Measurements from ENCODE around the gene WDR18.

Gene WDR18

DNA sequence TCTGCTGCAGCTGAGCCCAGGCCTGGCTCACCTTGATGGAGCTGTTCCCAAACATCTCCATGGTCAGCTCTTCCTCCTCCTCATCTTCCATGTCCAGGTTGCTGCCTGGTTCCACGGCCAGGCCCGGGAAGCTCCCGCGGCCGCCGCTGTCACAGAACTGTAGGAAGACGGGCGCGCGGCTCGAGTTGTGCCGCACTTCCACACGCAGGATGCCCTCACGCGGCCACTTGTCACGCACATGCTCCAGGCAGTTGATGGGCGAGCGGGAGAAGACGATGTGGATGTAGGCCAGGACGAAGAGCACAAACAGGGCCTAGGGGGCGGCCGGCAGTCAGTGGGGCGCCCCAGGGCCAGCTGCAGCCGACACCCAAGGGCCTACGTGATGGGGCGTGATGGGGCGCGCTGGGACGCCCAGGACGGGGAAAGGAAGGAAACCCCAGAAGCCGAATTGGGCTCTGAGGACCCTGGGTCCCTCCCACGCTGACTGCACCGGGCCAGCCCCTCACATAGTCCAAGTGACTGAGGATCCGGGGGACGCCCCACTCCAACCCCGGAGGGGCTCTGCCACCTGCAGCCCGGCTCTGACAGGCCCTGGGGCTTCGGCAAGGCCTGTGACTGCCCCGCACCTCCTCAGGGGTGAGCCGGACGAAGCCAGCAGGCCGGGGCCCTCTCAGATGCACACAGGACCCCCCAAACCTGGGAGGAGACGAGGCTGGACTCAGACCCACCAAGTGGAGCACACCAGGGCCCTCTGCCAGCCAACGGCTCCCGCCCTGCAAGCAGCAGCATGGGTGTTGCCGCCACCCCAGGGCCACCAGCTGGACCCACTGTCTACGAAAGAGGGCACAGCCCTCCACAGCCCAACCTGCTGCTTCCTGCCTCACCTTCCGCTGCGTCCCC is 30.3 kb downstream of the WDR18 start:
- DNase-seq: no peak
- no peak overlapping the region for H3K4me3 ChIP-seq (ENCODE audit: low read depth, low read length)
- TF ChIP-seq, protein P1, sequence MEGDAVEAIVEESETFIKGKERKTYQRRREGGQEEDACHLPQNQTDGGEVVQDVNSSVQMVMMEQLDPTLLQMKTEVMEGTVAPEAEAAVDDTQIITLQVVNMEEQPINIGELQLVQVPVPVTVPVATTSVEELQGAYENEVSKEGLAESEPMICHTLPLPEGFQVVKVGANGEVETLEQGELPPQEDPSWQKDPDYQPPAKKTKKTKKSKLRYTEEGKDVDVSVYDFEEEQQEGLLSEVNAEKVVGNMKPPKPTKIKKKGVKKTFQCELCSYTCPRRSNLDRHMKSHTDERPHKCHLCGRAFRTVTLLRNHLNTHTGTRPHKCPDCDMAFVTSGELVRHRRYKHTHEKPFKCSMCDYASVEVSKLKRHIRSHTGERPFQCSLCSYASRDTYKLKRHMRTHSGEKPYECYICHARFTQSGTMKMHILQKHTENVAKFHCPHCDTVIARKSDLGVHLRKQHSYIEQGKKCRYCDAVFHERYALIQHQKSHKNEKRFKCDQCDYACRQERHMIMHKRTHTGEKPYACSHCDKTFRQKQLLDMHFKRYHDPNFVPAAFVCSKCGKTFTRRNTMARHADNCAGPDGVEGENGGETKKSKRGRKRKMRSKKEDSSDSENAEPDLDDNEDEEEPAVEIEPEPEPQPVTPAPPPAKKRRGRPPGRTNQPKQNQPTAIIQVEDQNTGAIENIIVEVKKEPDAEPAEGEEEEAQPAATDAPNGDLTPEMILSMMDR (IDR thresholded peaks at IDR 0.05; ENCODE audit: low read depth, low read length): no peak
- H3K36me3 ChIP-seq: peaks cover 52% of the 10 kb centered on the region
- peaks cover 7% of the 10 kb centered on the region for H3K4me1 ChIP-seq
- no peaks in the 10 kb centered on the region for H3K9me3 ChIP-seq
- H3K27me3 ChIP-seq: no peaks in the 10 kb centered on the region

DNA sequence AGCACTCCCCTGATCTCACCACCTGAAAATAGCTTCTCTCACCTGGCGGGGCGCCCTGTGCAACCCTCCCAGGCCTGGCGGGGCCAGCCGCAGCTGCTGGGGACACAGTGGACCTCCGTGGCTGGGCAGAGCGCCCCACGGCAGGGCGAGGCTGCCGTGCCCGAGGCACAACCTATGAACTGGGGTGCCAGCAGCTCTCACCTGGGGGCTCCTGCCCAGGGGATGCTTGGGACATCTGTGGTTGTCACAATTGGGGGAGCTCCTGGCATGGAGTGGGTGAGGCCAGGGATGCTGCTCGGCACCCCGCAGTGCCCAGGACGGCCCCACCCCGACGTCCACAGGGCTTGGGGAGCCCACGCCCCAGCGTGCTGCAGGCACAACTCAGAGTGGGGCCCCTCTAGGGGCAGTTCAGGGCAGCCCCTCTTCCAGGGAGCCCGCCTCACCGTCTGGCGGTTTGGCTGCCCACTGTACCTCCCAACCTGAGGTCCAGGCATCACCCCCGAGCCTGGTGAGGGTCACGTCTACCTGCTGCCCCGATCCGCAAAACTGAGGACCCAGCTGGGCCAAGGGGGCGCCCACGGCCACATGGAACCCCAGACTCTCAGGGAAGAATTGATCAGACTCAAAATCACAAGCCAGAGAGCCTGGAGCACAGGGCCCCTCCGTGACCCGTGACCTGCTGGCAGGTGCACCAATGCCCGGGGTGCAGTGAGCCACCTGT is 31.1 kb downstream of the WDR18 start:
- H3K4me3 ChIP-seq (ENCODE audit: low read depth, low read length): no peak overlapping the region
- H3K27me3 ChIP-seq: no peaks in the 10 kb centered on the region
- H3K4me1 ChIP-seq: peaks cover 7% of the 10 kb centered on the region
- peaks cover 46% of the 10 kb centered on the region for H3K36me3 ChIP-seq
- H3K9me3 ChIP-seq: no peaks in the 10 kb centered on the region
- no peak for DNase-seq
- TF ChIP-seq, protein P1 (IDR thresholded peaks at IDR 0.05; ENCODE audit: low read depth, low read length): no peak

DNA sequence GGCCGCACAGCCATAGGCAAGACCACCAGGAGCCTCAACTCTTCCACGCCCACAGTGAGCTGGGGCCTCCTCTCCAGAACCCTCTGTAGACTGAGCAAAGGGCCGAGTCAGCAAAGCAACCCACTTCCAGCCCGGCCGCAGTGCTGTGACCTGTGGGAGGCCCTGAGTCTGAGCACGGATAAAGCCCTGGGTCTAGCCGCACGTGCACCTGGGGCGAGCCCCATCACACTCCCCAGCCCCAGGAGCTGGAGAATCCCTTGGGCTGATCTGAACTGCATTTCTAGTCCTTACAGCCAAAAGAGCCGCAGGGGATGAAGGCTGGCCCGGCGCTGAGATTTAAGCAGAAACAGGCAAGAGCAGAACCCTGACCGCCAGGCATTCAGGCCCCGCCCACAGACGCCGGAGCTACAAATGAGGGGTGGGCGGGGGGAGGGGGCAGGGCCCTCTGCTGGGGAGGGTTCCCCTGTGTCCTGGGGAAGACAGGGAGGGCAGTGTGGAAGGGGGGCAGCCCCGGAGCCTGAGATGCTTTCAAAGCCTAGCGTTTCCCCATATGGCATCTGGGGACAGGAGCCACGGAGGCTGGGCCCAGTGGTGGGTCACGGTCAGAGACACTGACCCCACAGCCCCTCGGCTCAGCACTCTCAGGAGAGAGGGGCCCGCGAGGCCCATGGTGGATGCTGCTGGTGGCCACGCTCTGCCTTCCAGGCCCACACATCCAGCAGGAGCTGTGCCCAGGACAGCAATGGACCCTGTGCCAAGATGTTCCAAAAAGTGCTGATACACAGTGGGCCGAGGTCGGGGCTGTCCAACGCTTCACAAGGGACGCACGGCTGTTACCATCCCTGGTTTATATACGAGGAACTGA is 31.9 kb downstream of the WDR18 start:
- Histone ChIP-seq H3K9me3 (no peaks in the 10 kb centered on the region), H3K36me3 (peaks cover 38% of the 10 kb centered on the region), H3K27me3 (no peaks in the 10 kb centered on the region), H3K4me3 (ENCODE audit: low read depth, low read length) (no peak overlapping the region), H3K4me1 (peaks cover 7% of the 10 kb centered on the region)
- TF ChIP-seq, protein P1 (IDR thresholded peaks at IDR 0.05; ENCODE audit: low read depth, low read length): no peak
- DNase-seq: no peak

DNA sequence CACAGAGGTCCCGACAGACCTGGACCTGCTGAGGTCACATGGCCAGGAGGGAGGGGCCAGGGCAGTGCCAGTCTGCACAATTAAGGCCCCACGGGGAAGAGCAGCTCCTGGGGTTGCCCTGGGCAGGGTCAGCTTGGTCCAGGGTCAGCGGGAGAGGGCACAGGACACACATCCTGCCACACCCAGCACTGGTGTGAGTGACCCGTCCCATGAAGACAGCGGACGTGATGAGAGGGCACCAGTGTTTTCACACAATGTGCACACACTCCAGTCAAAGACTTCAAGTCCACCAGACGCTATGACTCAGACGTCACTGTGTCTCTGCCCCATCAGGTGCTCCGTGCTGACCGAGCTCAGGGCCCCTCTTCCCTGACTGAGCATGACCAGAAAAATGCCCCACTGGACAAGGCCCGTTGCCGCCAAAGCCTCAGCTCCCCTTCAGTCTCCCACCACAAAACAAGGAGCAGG is 32.5 kb downstream of the WDR18 start:
- no peak for DNase-seq
- H3K36me3 ChIP-seq: peaks cover 36% of the 10 kb centered on the region
- H3K27me3 ChIP-seq: no peaks in the 10 kb centered on the region
- TF ChIP-seq, protein P1 (IDR thresholded peaks at IDR 0.05; ENCODE audit: low read depth, low read length): no peak
- H3K4me1 ChIP-seq: peaks cover 7% of the 10 kb centered on the region
- H3K9me3 ChIP-seq: no peaks in the 10 kb centered on the region
- H3K4me3 ChIP-seq (ENCODE audit: low read depth, low read length): no peak overlapping the region

DNA sequence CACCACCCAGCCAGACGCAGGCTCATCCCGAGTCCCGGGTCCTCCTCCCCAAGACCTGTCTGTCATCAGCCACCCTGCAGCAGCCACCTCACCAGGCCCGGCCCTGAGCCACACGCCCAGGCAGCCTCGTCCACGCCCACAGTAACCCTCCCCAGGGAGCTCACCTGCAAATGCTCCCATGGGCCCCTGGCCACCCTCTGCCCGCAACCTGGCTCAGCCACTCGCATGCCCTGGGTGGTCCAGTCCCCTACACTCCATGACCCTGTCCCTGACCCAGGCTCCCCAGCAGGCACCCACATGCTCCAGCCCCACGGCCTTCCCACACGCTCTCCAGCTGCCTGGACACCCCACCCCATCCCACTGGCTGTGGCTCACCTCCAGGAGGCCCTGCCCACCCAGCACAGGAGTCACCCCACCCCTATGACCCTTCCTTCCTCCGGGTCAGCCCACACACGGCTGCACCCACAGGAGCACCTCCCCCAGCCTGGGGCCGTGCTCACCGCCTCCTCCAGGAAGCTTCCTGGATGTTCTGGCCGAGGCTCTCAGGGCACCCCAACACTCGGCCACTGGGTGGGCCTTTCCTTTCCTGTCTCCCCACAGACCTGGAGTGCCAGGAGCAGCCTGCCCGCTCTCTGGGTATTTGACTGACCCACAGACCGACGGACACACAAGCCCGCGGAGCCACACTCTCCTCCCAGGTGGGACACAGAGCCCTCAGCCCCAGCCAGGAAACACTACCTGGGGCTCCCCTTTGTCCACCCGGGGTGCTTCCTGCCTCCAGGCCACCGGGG is 33.2 kb downstream of the WDR18 start:
- no peak overlapping the region for H3K4me3 ChIP-seq (ENCODE audit: low read depth, low read length)
- no peak for DNase-seq
- no peaks in the 10 kb centered on the region for H3K9me3 ChIP-seq
- H3K36me3 ChIP-seq: peaks cover 30% of the 10 kb centered on the region
- TF ChIP-seq, protein P1 (IDR thresholded peaks at IDR 0.05; ENCODE audit: low read depth, low read length): no peak
- peaks cover 7% of the 10 kb centered on the region for H3K4me1 ChIP-seq
- H3K27me3 ChIP-seq: no peaks in the 10 kb centered on the region
